C4-2B (cell line): ENCODE data around the gene POLE4.

Source experiments
- ZFX ChIP-seq: fragments of 450-650 bp; IDR thresholded peaks from 2 replicates; pipeline ENCODE4 v1.6.1; 2017
- TF ChIP-seq, protein P1 (sequence below): fragments of 450-650 bp; conservative IDR thresholded peaks from 2 replicates; pipeline ENCODE4 v1.5.1; 2017; ENCODE audit warnings: mild to moderate bottlenecking

DNA sequence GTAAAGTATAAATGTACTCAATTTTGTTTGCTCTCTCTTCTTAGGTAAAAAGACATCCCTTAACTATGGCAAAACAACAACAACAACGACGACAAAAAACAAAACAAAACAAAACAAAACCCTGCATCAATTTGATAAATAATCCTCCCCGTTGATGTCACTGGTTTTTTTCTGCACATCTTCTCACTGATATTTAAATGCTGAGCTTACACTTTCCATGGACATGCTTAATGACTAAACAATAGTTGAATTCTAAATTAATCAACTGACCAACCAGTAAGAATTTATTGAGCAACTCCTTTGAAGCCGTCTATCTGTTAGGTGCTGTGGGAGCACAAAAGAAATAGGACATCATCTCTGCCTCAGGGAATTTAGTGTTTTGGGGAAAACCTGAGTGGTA, 20.2 kb upstream of the POLE4 start:
- TF ChIP-seq, protein P1, sequence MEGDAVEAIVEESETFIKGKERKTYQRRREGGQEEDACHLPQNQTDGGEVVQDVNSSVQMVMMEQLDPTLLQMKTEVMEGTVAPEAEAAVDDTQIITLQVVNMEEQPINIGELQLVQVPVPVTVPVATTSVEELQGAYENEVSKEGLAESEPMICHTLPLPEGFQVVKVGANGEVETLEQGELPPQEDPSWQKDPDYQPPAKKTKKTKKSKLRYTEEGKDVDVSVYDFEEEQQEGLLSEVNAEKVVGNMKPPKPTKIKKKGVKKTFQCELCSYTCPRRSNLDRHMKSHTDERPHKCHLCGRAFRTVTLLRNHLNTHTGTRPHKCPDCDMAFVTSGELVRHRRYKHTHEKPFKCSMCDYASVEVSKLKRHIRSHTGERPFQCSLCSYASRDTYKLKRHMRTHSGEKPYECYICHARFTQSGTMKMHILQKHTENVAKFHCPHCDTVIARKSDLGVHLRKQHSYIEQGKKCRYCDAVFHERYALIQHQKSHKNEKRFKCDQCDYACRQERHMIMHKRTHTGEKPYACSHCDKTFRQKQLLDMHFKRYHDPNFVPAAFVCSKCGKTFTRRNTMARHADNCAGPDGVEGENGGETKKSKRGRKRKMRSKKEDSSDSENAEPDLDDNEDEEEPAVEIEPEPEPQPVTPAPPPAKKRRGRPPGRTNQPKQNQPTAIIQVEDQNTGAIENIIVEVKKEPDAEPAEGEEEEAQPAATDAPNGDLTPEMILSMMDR: no peak
- TF ChIP-seq ZFX: no peak
